ENCODE measurements around the gene SLC25A27. TPM values are rescaled to one million over a fixed set of nuclear protein-coding genes. Genes with fewer than 3 reads are reported as not detected.

Gene SLC25A27
- total RNA-seq, 2 experiments from 2014 or later = 1.2 to 1.5 TPM

- POLR2A ChIA-PET = no interaction called here
- Histone ChIP-seq H3K4me3 (ENCODE audit: low read length) (no peak overlapping the region), H3K9me3 (ENCODE audit: control insufficient read depth in 1 of 2, insufficient read depth in 1 of 2, low read length in 2 of 2) (no peaks in the 10 kb centered on the region), H3K36me3 (ENCODE audit: insufficient read depth, low read length) (no peaks in the 10 kb centered on the region), H3K4me1 (ENCODE audit: insufficient read depth, low read length) (no peaks in the 10 kb centered on the region), H3K27me3 (ENCODE audit: control insufficient read depth in 1 of 2, insufficient read depth in 2 of 2, low read length in 2 of 2) (peaks cover 0 to 4% of the 10 kb centered on the region in 2 experiments), H3K27ac (ENCODE audit: low read depth in 1 of 2, low read length in 2 of 2) (no peak overlapping the region)
- intact Hi-C loops (cut with DNase I, micrococcal nuclease) = loop anchor here in 1 of 2 experiments (5.0 kb wide), 1 partner anchor 697 kb away; no protein-coding TSS in a partner anchor
- peaks cover 7% of the 10 kb centered on the region for H3K27me3 Mint-ChIP-seq
- no peak for ATAC-seq (ENCODE audit: poor library complexity)
- DNase-seq = no peak
- H3K4me1 Mint-ChIP-seq (ENCODE audit: low read depth) = peaks cover 5% of the 10 kb centered on the region
- CTCF ChIA-PET = no interaction called here
- no peaks in the 10 kb centered on the region for H3K9me3 Mint-ChIP-seq
- no peaks in the 10 kb centered on the region for H3K36me3 Mint-ChIP-seq (ENCODE audit: low read depth)
- no peak overlapping the region for H3K27ac Mint-ChIP-seq
- no peak overlapping the region for H3K4me3 Mint-ChIP-seq
- no peak for TF ChIP-seq CTCF (IDR thresholded peaks at IDR 0.05)
These were observed 23.8 kb upstream of the SLC25A27 start for GRCh38 chr6:46628976-46629375.

- Histone ChIP-seq H3K27ac (ENCODE audit: low read depth in 1 of 2, low read length in 2 of 2) (no peak overlapping the region), H3K36me3 (ENCODE audit: insufficient read depth, low read length) (no peaks in the 10 kb centered on the region), H3K4me1 (ENCODE audit: insufficient read depth, low read length) (no peaks in the 10 kb centered on the region), H3K27me3 (ENCODE audit: control insufficient read depth in 1 of 2, insufficient read depth in 2 of 2, low read length in 2 of 2) (no peaks in the 10 kb centered on the region), H3K9me3 (ENCODE audit: control insufficient read depth in 1 of 2, insufficient read depth in 1 of 2, low read length in 2 of 2) (no peaks in the 10 kb centered on the region), H3K4me3 (ENCODE audit: low read length) (no peak overlapping the region)
- H3K9me3 Mint-ChIP-seq = no peaks in the 10 kb centered on the region
- H3K4me1 Mint-ChIP-seq (ENCODE audit: low read depth) = peaks cover 5% of the 10 kb centered on the region
- no peak for ATAC-seq (ENCODE audit: poor library complexity)
- ChIA-PET POLR2A (no interaction called here), CTCF (no interaction called here)
- no peak overlapping the region for H3K27ac Mint-ChIP-seq
- H3K36me3 Mint-ChIP-seq (ENCODE audit: low read depth) = no peaks in the 10 kb centered on the region
- intact Hi-C loops (cut with DNase I, micrococcal nuclease) = loop anchor here in 1 of 2 experiments (5.0 kb wide), 1 partner anchor 697 kb away; no protein-coding TSS in a partner anchor
- H3K27me3 Mint-ChIP-seq = peaks cover 4% of the 10 kb centered on the region
- no peak for DNase-seq
- H3K4me3 Mint-ChIP-seq = no peak overlapping the region
- no peak for TF ChIP-seq CTCF (IDR thresholded peaks at IDR 0.05)
These were observed 23.1 kb upstream of the SLC25A27 start for GRCh38 chr6:46629691-46630090.

GRCh38 chr6:46632053-46632452, 20.7 kb upstream of the SLC25A27 start:
- peaks cover 9% of the 10 kb centered on the region for H3K27me3 Mint-ChIP-seq
- POLR2A ChIA-PET = interaction anchor here (0.6 kb wide), 1 partner anchor 219 kb away, joined by 3 read pairs; no protein-coding TSS in a partner anchor
- Histone ChIP-seq H3K27me3 (ENCODE audit: control insufficient read depth in 1 of 2, insufficient read depth in 2 of 2, low read length in 2 of 2) (no peaks in the 10 kb centered on the region), H3K36me3 (ENCODE audit: insufficient read depth, low read length) (no peaks in the 10 kb centered on the region), H3K4me3 (ENCODE audit: low read length) (no peak overlapping the region), H3K4me1 (ENCODE audit: insufficient read depth, low read length) (no peaks in the 10 kb centered on the region), H3K9me3 (ENCODE audit: control insufficient read depth in 1 of 2, insufficient read depth in 1 of 2, low read length in 2 of 2) (no peaks in the 10 kb centered on the region), H3K27ac (ENCODE audit: low read depth in 1 of 2, low read length in 2 of 2) (no peak overlapping the region)
- intact Hi-C loops (cut with DNase I, micrococcal nuclease) = no loop called here
- DNase-seq (no peak), ATAC-seq (ENCODE audit: poor library complexity) (no peak)
- H3K4me1 Mint-ChIP-seq (ENCODE audit: low read depth) = no peaks in the 10 kb centered on the region
- H3K36me3 Mint-ChIP-seq (ENCODE audit: low read depth) = no peaks in the 10 kb centered on the region
- H3K9me3 Mint-ChIP-seq = no peaks in the 10 kb centered on the region
- TF ChIP-seq CTCF (IDR thresholded peaks at IDR 0.05) = no peak
- no peak overlapping the region for H3K27ac Mint-ChIP-seq
- CTCF ChIA-PET = interaction anchor here (1.9 kb wide), 1 partner anchor 9 kb away, joined by 5 read pairs; no protein-coding TSS in a partner anchor
- no peak overlapping the region for H3K4me3 Mint-ChIP-seq

Measured in CD4-positive, alpha-beta T cell (primary cell).